GM08714 (cell line): ENCODE data around the gene METTL24.

Source experiments
- H3K4me3 ChIP-seq: fragments of 200-500 bp; sonication (Bioruptor generic); 2 replicates; pipeline ENCODE4 v1.5.1; 2014; ENCODE audit warnings: mild to moderate bottlenecking, low read length, inconsistent platforms
- ZNF274 ChIP-seq: IDR thresholded peaks from 2 replicates; pipeline ENCODE4 v1.6.1; 2012; ENCODE audit warnings: mild to moderate bottlenecking, low read depth, low read length

METTL24 gene

DNA sequence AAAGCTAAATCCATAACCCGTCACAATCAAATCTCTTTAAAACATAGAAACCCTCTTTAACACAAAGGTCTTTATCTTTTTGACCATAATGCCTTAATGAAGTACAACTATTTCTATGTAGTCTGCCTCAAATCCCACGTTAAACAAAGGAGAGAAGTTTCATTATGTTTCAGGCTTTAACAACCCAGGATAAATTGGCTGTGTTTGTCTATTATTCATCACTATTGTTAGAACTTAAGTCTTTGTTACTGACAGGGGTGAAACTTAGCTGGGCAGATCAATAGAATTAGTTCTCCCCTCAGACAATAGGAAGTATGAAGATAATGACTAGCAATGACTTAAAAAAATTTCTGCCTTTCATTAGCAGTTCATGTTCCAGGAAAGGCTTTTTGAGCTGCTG is 10.1 kb upstream of the METTL24 start:
- no peak overlapping the region for H3K4me3 ChIP-seq
- no peak for TF ChIP-seq ZNF274

DNA sequence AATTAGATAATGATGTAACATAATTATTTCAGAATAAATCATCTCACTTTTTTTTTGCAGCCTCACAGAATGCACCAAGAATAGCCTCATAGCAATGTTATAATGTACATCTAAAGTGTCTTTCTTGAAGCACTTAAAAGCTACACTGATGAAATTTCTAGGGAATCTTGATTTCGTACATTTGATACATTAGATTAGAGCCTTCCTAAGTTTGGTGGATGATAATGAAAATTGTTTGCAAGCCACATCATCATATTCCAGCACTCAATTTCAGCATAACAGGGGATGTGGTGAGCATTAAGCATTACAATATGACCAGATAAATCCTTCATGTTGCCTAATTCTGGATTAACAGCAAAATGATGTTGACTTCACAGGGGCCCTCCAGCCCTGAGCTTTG is 9.7 kb upstream of the METTL24 start:
- H3K4me3 ChIP-seq: no peak overlapping the region
- no peak for TF ChIP-seq ZNF274

- no peak for TF ChIP-seq ZNF274
- H3K4me3 ChIP-seq: no peak overlapping the region
Measured at GRCh38 chr6:110366975-110367374, 8.8 kb upstream of the METTL24 start.

DNA sequence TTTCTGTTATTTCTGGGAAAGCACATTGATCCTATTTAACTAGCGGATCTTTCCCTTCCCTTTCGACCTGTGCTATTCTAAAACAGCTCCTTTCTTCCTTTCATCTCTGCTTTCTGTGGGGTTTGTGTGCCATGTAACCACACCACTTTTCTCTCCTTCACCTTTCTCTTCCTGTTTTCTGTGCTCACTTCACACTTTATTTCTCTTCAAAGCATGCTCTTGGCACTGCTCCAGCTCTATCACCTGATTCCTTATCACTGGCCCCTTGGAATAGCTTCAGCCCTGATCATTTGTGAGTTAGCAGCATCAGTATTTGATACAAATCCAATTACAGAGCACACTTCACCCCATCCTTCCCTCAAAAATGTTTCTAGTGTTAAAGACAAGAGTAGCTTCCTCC is 8.1 kb upstream of the METTL24 start:
- TF ChIP-seq ZNF274: no peak
- H3K4me3 ChIP-seq: no peak overlapping the region

- TF ChIP-seq ZNF274: no peak
- no peak overlapping the region for H3K4me3 ChIP-seq
Measured at GRCh38 chr6:110364364-110365105, 6.4 kb upstream of the METTL24 start.

DNA sequence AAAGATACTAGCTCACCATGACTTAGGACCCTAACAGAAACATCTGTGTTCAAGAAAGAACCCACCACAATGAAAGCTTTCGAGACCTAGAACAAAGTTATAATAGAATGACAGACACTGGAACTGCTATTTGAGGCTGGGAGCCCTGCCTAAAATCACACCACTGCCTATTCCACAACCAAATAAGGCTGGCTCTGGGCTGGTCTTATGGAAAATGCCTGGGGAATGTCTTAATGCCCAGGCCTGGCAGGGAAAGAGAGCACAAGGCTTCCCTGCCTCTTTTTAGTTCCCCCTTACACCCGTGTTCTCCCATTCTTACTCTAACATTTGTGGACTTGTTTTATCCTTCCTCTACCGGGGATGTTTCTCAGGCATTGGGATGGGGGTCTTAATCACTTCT is 5.6 kb upstream of the METTL24 start:
- no peak for TF ChIP-seq ZNF274
- H3K4me3 ChIP-seq: no peak overlapping the region

DNA sequence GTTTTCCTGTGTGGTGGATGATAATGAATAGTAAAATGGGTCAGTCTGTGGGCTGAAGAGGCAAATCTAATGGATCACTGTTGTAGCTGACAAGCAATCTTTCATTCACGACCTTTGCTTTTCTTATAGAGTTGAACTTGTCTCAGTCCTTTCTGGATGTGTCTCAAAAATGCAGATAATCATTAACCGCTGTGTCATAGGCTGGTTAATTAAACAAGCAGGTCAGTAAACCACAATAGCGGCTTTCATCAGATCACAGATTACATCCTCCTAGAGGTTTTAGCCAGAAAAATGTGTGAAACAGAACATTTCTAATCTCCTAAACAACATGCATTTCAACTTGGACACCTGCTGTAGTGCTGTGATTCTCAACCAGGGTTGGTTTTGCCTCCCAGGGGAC is 2.5 kb upstream of the METTL24 start:
- no peak for TF ChIP-seq ZNF274
- no peak overlapping the region for H3K4me3 ChIP-seq

DNA sequence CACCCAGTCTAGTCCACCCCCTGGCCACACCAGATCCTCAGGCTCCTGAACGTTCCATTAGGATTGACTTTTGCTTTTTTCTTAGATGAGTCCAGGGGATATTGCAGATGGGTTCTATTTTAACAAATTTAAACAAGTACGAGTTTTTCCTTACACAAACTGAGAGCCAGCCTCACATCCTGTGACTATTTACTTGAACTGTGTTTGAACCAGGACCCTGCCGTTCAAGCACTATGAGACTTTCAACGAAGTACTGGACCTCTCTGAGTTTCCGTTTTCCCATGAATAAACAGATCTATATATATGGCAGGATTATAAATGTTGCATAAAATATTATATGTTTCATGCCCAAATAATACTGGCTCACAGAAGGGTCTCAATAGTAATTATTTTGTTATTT is 1.4 kb upstream of the METTL24 start:
- no peak overlapping the region for H3K4me3 ChIP-seq
- no peak for TF ChIP-seq ZNF274

DNA sequence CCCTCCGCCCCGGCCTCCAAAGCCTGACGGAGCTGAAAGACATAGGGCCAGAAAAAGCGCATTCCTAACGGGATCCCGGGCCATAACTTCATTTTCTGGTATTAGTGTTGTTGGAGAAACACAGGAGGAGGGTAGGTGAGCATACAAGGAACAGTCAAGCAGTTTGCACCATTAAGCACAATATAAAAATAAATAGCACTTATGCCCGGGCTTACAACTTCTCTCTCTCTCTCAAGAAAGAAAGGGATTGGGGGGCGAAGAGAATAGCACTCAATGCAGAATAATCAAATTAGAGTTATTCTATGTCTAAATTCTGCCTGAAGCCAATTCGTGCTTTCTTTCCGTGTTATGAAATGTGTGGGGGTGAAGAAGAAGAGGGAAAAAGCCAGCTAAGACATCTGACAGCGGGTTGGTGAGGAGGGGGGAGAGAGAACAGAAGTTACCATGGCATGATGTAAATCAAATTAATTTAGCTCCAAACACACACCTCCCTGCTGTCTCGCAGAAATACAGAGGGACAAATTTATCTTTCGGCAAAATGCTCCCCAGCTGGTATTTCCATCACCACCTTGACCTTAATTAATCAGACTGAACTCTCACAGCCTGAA is 508 bp upstream of the METTL24 start:
- TF ChIP-seq ZNF274: no peak

GRCh38 chr6:110357298-110357663 is 868 bp downstream of the METTL24 start:
- TF ChIP-seq ZNF274: no peak
- no peak overlapping the region; the same call in 1 of the 2 replicates for H3K4me3 ChIP-seq

More for the DNA sequence above, 508 bp upstream of the METTL24 start:
- H3K4me3 ChIP-seq: no peak overlapping the region; the same call in 1 of the 2 replicates

GRCh38 chr6:110356778-110357177 is 1.4 kb downstream of the METTL24 start:
- no peak overlapping the region for H3K4me3 ChIP-seq
- TF ChIP-seq ZNF274: no peak

GRCh38 chr6:110355727-110356126 is 2.4 kb downstream of the METTL24 start:
- H3K4me3 ChIP-seq: no peak overlapping the region
- no peak for TF ChIP-seq ZNF274

DNA sequence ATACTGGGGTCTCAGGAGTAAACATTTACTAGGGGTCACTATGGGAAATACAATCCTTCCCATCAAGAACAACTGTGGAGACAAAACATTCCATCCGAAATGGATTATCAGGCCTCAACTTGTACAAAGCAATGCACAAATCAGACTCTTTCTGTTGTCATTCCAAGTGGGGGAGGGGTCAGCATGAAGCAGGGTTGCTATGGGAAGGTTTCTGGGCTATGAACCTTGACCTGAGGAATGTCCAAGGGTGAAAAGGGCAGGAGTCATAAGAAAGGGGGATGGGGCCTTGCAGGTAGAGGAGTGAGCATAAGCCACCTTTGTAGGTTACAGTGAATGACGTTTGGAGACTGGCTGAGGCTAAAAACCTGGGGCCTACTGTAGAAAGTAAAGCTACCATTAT is 3.1 kb downstream of the METTL24 start:
- TF ChIP-seq ZNF274: no peak
- H3K4me3 ChIP-seq: no peak overlapping the region

GRCh38 chr6:110354153-110354552 is 4.0 kb downstream of the METTL24 start:
- H3K4me3 ChIP-seq: no peak overlapping the region
- no peak for TF ChIP-seq ZNF274

GRCh38 chr6:110353457-110354001 is 4.6 kb downstream of the METTL24 start:
- no peak overlapping the region for H3K4me3 ChIP-seq
- no peak for TF ChIP-seq ZNF274
